Mesenchymal stem cell (in vitro differentiated cells and primary cell): Measurements from ENCODE around the gene GABRR2.

ENCODE experiments used
- DNase-seq: peaks from one replicate; pipeline ENCODE4 v3.0.0-alpha.2; 2013
- H2AFZ ChIP-seq: one replicate; pipeline ENCODE4 v1.6.1; 2013; ENCODE audit warnings: low read depth, mild to moderate bottlenecking, control low read depth, inconsistent platforms, low read length, moderate library complexity
- H2AK5ac ChIP-seq: 2 replicates; pipeline ENCODE4 v1.6.1; 2013; ENCODE audit warnings: low read length, moderate library complexity, mild to moderate bottlenecking, inconsistent platforms; ENCODE audit not compliant: severe bottlenecking
- H2BK120ac ChIP-seq: one replicate; pipeline ENCODE4 v1.6.1; 2013; ENCODE audit warnings: low read depth, mild to moderate bottlenecking, inconsistent platforms, low read length, moderate library complexity
- H2BK12ac ChIP-seq, 2 experiments: one replicate each; pipeline ENCODE4 v1.6.1; 2013; ENCODE audit warnings: inconsistent platforms in 2 of 2, low read length in 2 of 2, mild to moderate bottlenecking in 2 of 2, moderate library complexity in 2 of 2, control low read depth in 1 of 2
- H2BK15ac ChIP-seq: one replicate; pipeline ENCODE4 v1.6.1; 2013; ENCODE audit warnings: mild to moderate bottlenecking, low read depth, inconsistent platforms; ENCODE audit not compliant: poor library complexity, severe bottlenecking
- H2BK5ac ChIP-seq: 2 replicates; pipeline ENCODE4 v1.6.1; 2013; ENCODE audit warnings: low read depth, mild to moderate bottlenecking, low read length, control low read depth, inconsistent platforms; ENCODE audit not compliant: poor library complexity, severe bottlenecking
- H3K14ac ChIP-seq, 2 experiments: one replicate each; pipeline ENCODE4 v1.6.1; 2013; ENCODE audit warnings: inconsistent platforms in 2 of 2, low read length in 2 of 2, control low read depth in 1 of 2, mild to moderate bottlenecking in 1 of 2, moderate library complexity in 1 of 2
- H3K18ac ChIP-seq, 2 experiments: one replicate each; pipeline ENCODE4 v1.6.1; 2013; ENCODE audit warnings: inconsistent platforms in 2 of 2, low read length in 2 of 2, control low read depth in 1 of 2, low read depth in 1 of 2, mild to moderate bottlenecking in 1 of 2
- H3K23ac ChIP-seq, 2 experiments: one replicate each; pipeline ENCODE4 v1.6.1; 2013; ENCODE audit warnings: inconsistent platforms in 2 of 2, low read length in 2 of 2, mild to moderate bottlenecking in 2 of 2, moderate library complexity in 2 of 2, control low read depth in 1 of 2
- H3K27ac ChIP-seq: 2 replicates; pipeline ENCODE4 v1.5.1; 2013; ENCODE audit warnings: mild to moderate bottlenecking, moderate library complexity, low read length, control low read depth, inconsistent platforms; ENCODE audit not compliant: poor library complexity, severe bottlenecking
- H3K27me3 ChIP-seq, 2 experiments: 2 replicates each; pipeline versions ENCODE4 v1.6.1 to v1.7.0; 2013; ENCODE audit warnings: low read length in 2 of 2, mild to moderate bottlenecking in 2 of 2, moderate library complexity in 2 of 2, control low read depth in 1 of 2, inconsistent platforms in 1 of 2; ENCODE audit not compliant: control insufficient read depth in 1 of 2, insufficient read depth in 1 of 2
- H3K36me3 ChIP-seq, 2 experiments: 2 replicates each; pipeline versions ENCODE4 v1.6.1 to v1.7.0; 2013; ENCODE audit warnings: low read length in 2 of 2, control low read depth in 1 of 2, inconsistent platforms in 1 of 2, low read depth in 1 of 2, mild to moderate bottlenecking in 1 of 2; ENCODE audit not compliant: insufficient read depth in 2 of 2, control insufficient read depth in 1 of 2
- H3K4ac ChIP-seq, 2 experiments: one replicate each; pipeline ENCODE4 v1.6.1; 2013; ENCODE audit warnings: inconsistent platforms in 2 of 2, low read length in 2 of 2, mild to moderate bottlenecking in 2 of 2, moderate library complexity in 2 of 2, control low read depth in 1 of 2, low read depth in 1 of 2
- H3K4me1 ChIP-seq: 2 replicates; pipeline ENCODE4 v1.6.1; 2013; ENCODE audit warnings: low read depth, low read length, control low read depth; ENCODE audit not compliant: control insufficient read depth, insufficient read depth
- H3K4me2 ChIP-seq: 2 replicates; pipeline ENCODE4 v1.6.1; 2013; ENCODE audit warnings: low read length, mild to moderate bottlenecking, inconsistent platforms; ENCODE audit not compliant: poor library complexity, severe bottlenecking
- H3K4me3 ChIP-seq, 2 experiments: 2 replicates each; pipeline versions ENCODE4 v1.5.1 to v1.7.0; 2013; ENCODE audit warnings: low read length in 2 of 2, mild to moderate bottlenecking in 2 of 2, control low read depth in 1 of 2, low read depth in 1 of 2; ENCODE audit not compliant: insufficient read depth in 1 of 2
- H3K79me1 ChIP-seq: replicated peaks from 2 replicates; pipeline ENCODE4 v1.6.1; 2013; ENCODE audit warnings: mild to moderate bottlenecking, control low read depth, low read length, inconsistent platforms; ENCODE audit not compliant: poor library complexity, severe bottlenecking
- H3K9ac ChIP-seq: 2 replicates; pipeline ENCODE4 v1.7.0; 2013; ENCODE audit warnings: mild to moderate bottlenecking, low read length, moderate library complexity
- H3K9me3 ChIP-seq: 2 replicates; pipeline ENCODE4 v1.7.0; 2013; ENCODE audit warnings: mild to moderate bottlenecking, low read length; ENCODE audit not compliant: control insufficient read depth
- H4K8ac ChIP-seq: one replicate; pipeline ENCODE4 v1.6.1; 2013; ENCODE audit warnings: inconsistent platforms, mild to moderate bottlenecking, low read length, moderate library complexity
- H4K91ac ChIP-seq: one replicate; pipeline ENCODE4 v1.6.1; 2013; ENCODE audit warnings: mild to moderate bottlenecking, low read length, inconsistent platforms
- WGBS: methylation state at CpG from one replicate; pipeline ENCODE4 v1.1.7; 2013; ENCODE audit warnings: mixed read lengths; 5-methylcytosine and 5-hydroxymethylcytosine counted together

The GABRR2 gene

GRCh38 chr6:89320012-89320559 is 5.0 kb upstream of the GABRR2 start:
- DNase-seq: no peak
- no peak overlapping the region for H3K4ac ChIP-seq
- H3K36me3 ChIP-seq: peaks cover 2 to 3% of the 10 kb centered on the region in 2 experiments
- no peak overlapping the region for H2AFZ ChIP-seq
- H3K79me1 ChIP-seq: peaks cover 1% of the 10 kb centered on the region
- no peak overlapping the region for H3K14ac ChIP-seq
- no peaks in the 10 kb centered on the region for H3K4me1 ChIP-seq
- no peak overlapping the region for H2BK120ac ChIP-seq
- no peak overlapping the region for H4K91ac ChIP-seq
- no peak overlapping the region for H2BK12ac ChIP-seq
- WGBS: 97% methylated on average over 6 of the region's 6 CpGs
- H2BK15ac ChIP-seq: no peak overlapping the region
- no peak overlapping the region for H3K4me2 ChIP-seq
- no peak overlapping the region for H2BK5ac ChIP-seq
- H4K8ac ChIP-seq: no peak overlapping the region
- H3K27ac ChIP-seq: no peak overlapping the region
- no peaks in the 10 kb centered on the region for H3K27me3 ChIP-seq
- no peak overlapping the region for H3K18ac ChIP-seq
- no peaks in the 10 kb centered on the region for H3K9me3 ChIP-seq
- no peak overlapping the region for H3K4me3 ChIP-seq
- no peak overlapping the region for H2AK5ac ChIP-seq
- H3K23ac ChIP-seq: no peak overlapping the region
- no peak overlapping the region for H3K9ac ChIP-seq

GRCh38 chr6:89317067-89317466 is 2.0 kb upstream of the GABRR2 start:
- Histone ChIP-seq H4K91ac (no peak overlapping the region), H3K4me2 (no peak overlapping the region), H2BK5ac (no peak overlapping the region), H3K4ac (no peak overlapping the region), H3K79me1 (peaks cover 1% of the 10 kb centered on the region), H3K9ac (no peak overlapping the region), H3K4me3 (no peak overlapping the region), H4K8ac (no peak overlapping the region), H3K23ac (no peak overlapping the region), H2BK15ac (no peak overlapping the region), H3K14ac (no peak overlapping the region), H2AFZ (no peak overlapping the region), H3K27me3 (no peaks in the 10 kb centered on the region), H3K18ac (no peak overlapping the region), H3K9me3 (no peaks in the 10 kb centered on the region), H3K4me1 (peaks cover 2% of the 10 kb centered on the region), H2BK12ac (no peak overlapping the region), H2AK5ac (no peak overlapping the region), H3K36me3 (peaks cover 3 to 7% of the 10 kb centered on the region in 2 experiments), H3K27ac (no peak overlapping the region), H2BK120ac (no peak overlapping the region)
- DNase-seq: no peak

GRCh38 chr6:89314692-89315091 is 407 bp downstream of the GABRR2 start:
- Histone ChIP-seq H3K9ac (no peak overlapping the region), H3K4me2 (no peak overlapping the region), H3K4ac (no peak overlapping the region), H2BK15ac (no peak overlapping the region), H4K91ac (no peak overlapping the region), H3K79me1 (peaks cover 1% of the 10 kb centered on the region), H3K18ac (no peak overlapping the region), H3K27me3 (peaks cover 0 to 4% of the 10 kb centered on the region in 2 experiments), H3K36me3 (peaks cover 0 to 7% of the 10 kb centered on the region in 2 experiments), H3K4me1 (peaks cover 12% of the 10 kb centered on the region), H2BK120ac (no peak overlapping the region), H4K8ac (no peak overlapping the region), H2AFZ (no peak overlapping the region), H3K4me3 (no peak overlapping the region), H2BK12ac (no peak overlapping the region), H2BK5ac (no peak overlapping the region), H3K23ac (no peak overlapping the region), H2AK5ac (no peak overlapping the region), H3K9me3 (no peaks in the 10 kb centered on the region), H3K14ac (no peak overlapping the region), H3K27ac (no peak overlapping the region)
- WGBS: 95% methylated on average over 7 of the region's 7 CpGs
- no peak for DNase-seq

- H3K36me3 ChIP-seq: peaks cover 0 to 7% of the 10 kb centered on the region in 2 experiments
- H3K18ac ChIP-seq: peak overlapping the region in 1 of 2 experiments; percentile 3
- H3K4me2 ChIP-seq: no peak overlapping the region
- 53% methylated on average over 1 of the region's 1 CpG for WGBS
- H3K4ac ChIP-seq: peak overlapping the region in 1 of 2 experiments; percentile 48
- no peak overlapping the region for H2AK5ac ChIP-seq
- H3K27me3 ChIP-seq: peaks cover 11 to 12% of the 10 kb centered on the region in 2 experiments
- no peak overlapping the region for H3K23ac ChIP-seq
- H3K4me3 ChIP-seq: peak overlapping the region in 1 of 2 experiments; percentile 66
- no peak overlapping the region for H2BK12ac ChIP-seq
- H2BK120ac ChIP-seq: peak overlapping the region; percentile 56
- no peak overlapping the region for H4K8ac ChIP-seq
- H2AFZ ChIP-seq: no peak overlapping the region
- peaks cover 12% of the 10 kb centered on the region for H3K4me1 ChIP-seq
- no peak overlapping the region for H2BK15ac ChIP-seq
- no peak overlapping the region for H2BK5ac ChIP-seq
- H3K14ac ChIP-seq: no peak overlapping the region
- no peaks in the 10 kb centered on the region for H3K79me1 ChIP-seq
- H4K91ac ChIP-seq: peak overlapping the region; percentile 70
- no peak overlapping the region for H3K27ac ChIP-seq
- peak overlapping the region; percentile 51 for H3K9ac ChIP-seq
- DNase-seq: peak; percentile 72
- no peaks in the 10 kb centered on the region for H3K9me3 ChIP-seq
Observed at GRCh38 chr6:89313006-89313405, 2.1 kb downstream of the GABRR2 start.
